IMR-90 (cell line): Measurements from ENCODE around the gene TTLL9. TPM values are rescaled to one million over a fixed set of nuclear protein-coding genes. Genes with fewer than 3 reads are reported as not detected.

Experiments
- ATAC-seq: fragments of 200-7000 bp; cut with Tn5 transposase; 2 replicates; pipeline ENCODE4 v1.9.1; 2020; ENCODE audit warnings: low read depth, mild to moderate bottlenecking, moderate library complexity
- BruUV-seq: library from RNA; stranded (reverse); fragments of 400-500 nt; replicated peaks from 2 replicates; lab custom pipeline; 2021; lab: Mats Ljungman, UMichigan
- CTCF ChIA-PET: fragments of 300-600 bp; formaldehyde crosslinking; extraction: SDS; loops from one replicate; lab custom pipeline; 2021; ENCODE audit warnings: antibody characterized with exemption; lab: Yijun Ruan, JAX
- POLR2A ChIA-PET: fragments of 300-600 bp; sonication (Branson Sonifier 250); formaldehyde crosslinking; loops from one replicate; lab custom pipeline; 2022; ENCODE audit warnings: antibody characterized with exemption; ENCODE audit not compliant: unreplicated experiment; lab: Charles Lee
- DNase-seq: peaks from one replicate; pipeline ENCODE4 v3.0.0; 2013
- H2AFZ ChIP-seq: replicated peaks from 2 replicates; pipeline ENCODE3; 2013; ENCODE audit warnings: low read length, mild to moderate bottlenecking; ENCODE audit not compliant: poor library complexity
- H2AK5ac ChIP-seq: 2 replicates; pipeline ENCODE4 v1.6.1; 2013; ENCODE audit warnings: low read depth, low read length, inconsistent platforms
- H2AK9ac ChIP-seq: replicated peaks from 2 replicates; pipeline ENCODE3; 2013; ENCODE audit warnings: mild to moderate bottlenecking, low read depth, low read length, moderate library complexity; ENCODE audit not compliant: poor library complexity
- H2BK120ac ChIP-seq: 2 replicates; pipeline ENCODE4 v1.6.1; 2013; ENCODE audit warnings: low read depth, low read length, inconsistent platforms
- H2BK15ac ChIP-seq: 3 replicates; pipeline ENCODE4 v1.6.1; 2013; ENCODE audit warnings: low read depth, low read length, inconsistent platforms
- H2BK20ac ChIP-seq: 2 replicates; pipeline ENCODE4 v1.6.1; 2013; ENCODE audit warnings: low read depth, mild to moderate bottlenecking, inconsistent platforms, low read length, moderate library complexity
- H2BK5ac ChIP-seq: 2 replicates; pipeline ENCODE4 v1.6.1; 2013; ENCODE audit warnings: mild to moderate bottlenecking, low read depth, low read length, inconsistent platforms; ENCODE audit not compliant: poor library complexity, severe bottlenecking
- H3K14ac ChIP-seq: replicated peaks from 2 replicates; pipeline ENCODE4 v1.6.1; 2013; ENCODE audit warnings: low read depth, low read length, inconsistent platforms
- H3K18ac ChIP-seq: 2 replicates; pipeline ENCODE4 v1.6.1; 2013; ENCODE audit warnings: low read depth, low read length, control low read depth
- H3K23ac ChIP-seq: 2 replicates; pipeline ENCODE4 v1.6.1; 2013; ENCODE audit warnings: low read depth, low read length, inconsistent platforms
- H3K27ac ChIP-seq: 2 replicates; pipeline ENCODE4 v1.5.1; 2013; ENCODE audit warnings: mild to moderate bottlenecking, control low read depth, low read length; ENCODE audit not compliant: insufficient read depth
- H3K27me3 ChIP-seq: 2 replicates; pipeline ENCODE4 v1.6.1; 2013; ENCODE audit warnings: low read length; ENCODE audit not compliant: control insufficient read depth, insufficient read depth
- H3K36me3 ChIP-seq: 2 replicates; pipeline ENCODE4 v1.6.1; 2013; ENCODE audit warnings: low read length, mixed read lengths; ENCODE audit not compliant: control insufficient read depth, insufficient read depth
- H3K4ac ChIP-seq: 2 replicates; pipeline ENCODE4 v1.6.1; 2013; ENCODE audit warnings: low read depth, low read length, inconsistent platforms
- H3K4me1 ChIP-seq: 2 replicates; pipeline ENCODE4 v1.6.1; 2013; ENCODE audit warnings: low read length, mixed read lengths; ENCODE audit not compliant: control insufficient read depth, insufficient read depth
- H3K4me2 ChIP-seq: 2 replicates; pipeline ENCODE4 v1.6.1; 2013; ENCODE audit warnings: low read depth, mild to moderate bottlenecking, control low read depth, low read length, moderate library complexity
- H3K4me3 ChIP-seq: 2 replicates; pipeline ENCODE4 v1.5.1; 2013; ENCODE audit warnings: low read depth, mild to moderate bottlenecking, control low read depth, low read length, moderate library complexity; ENCODE audit not compliant: insufficient read depth
- H3K56ac ChIP-seq: 2 replicates; pipeline ENCODE4 v1.6.1; 2013; ENCODE audit warnings: low read length, inconsistent platforms; ENCODE audit not compliant: insufficient read depth; ENCODE audit errors: extremely low read depth
- H3K79me1 ChIP-seq, 2 experiments: 2 replicates each; pipeline ENCODE4 v1.6.1; 2013; ENCODE audit warnings: low read length in 2 of 2, inconsistent platforms in 1 of 2, low read depth in 1 of 2
- H3K9ac ChIP-seq: 2 replicates; pipeline ENCODE4 v1.6.1; 2013; ENCODE audit warnings: low read depth, low read length, control low read depth
- H3K9me1 ChIP-seq: 2 replicates; pipeline ENCODE4 v1.6.1; 2013; ENCODE audit warnings: low read length, inconsistent platforms; ENCODE audit not compliant: insufficient read depth
- H3K9me3 ChIP-seq: 2 replicates; pipeline ENCODE4 v1.6.1; 2013; ENCODE audit warnings: low read length; ENCODE audit not compliant: control insufficient read depth, insufficient read depth
- H4K20me1 ChIP-seq: 2 replicates; pipeline ENCODE4 v1.6.1; 2013; ENCODE audit warnings: low read length, inconsistent platforms; ENCODE audit not compliant: insufficient read depth
- H4K5ac ChIP-seq: 2 replicates; pipeline ENCODE4 v1.6.1; 2013; ENCODE audit warnings: mild to moderate bottlenecking, low read depth, low read length, control low read depth
- H4K8ac ChIP-seq, 2 experiments: 2 replicates each; pipeline ENCODE4 v1.6.1; 2013; ENCODE audit warnings: low read depth in 2 of 2, low read length in 2 of 2, control low read depth in 1 of 2, inconsistent platforms in 1 of 2
- H4K91ac ChIP-seq: 2 replicates; pipeline ENCODE4 v1.6.1; 2013; ENCODE audit warnings: low read depth, low read length, inconsistent platforms; ENCODE audit not compliant: insufficient read depth
- BHLHE40 ChIP-seq: fragments of 150-350 bp; IDR thresholded peaks from 2 replicates; pipeline ENCODE4 v1.6.1; 2016; ENCODE audit warnings: mild to moderate bottlenecking, low read depth, low read length
- CEBPB ChIP-seq: IDR thresholded peaks from 2 replicates; pipeline ENCODE4 v1.6.1; 2012; ENCODE audit warnings: low read depth, low read length, improper control_type of control experiment
- CHD1 ChIP-seq: IDR thresholded peaks from 2 replicates; pipeline ENCODE4 v1.6.1; 2012; ENCODE audit warnings: low read depth, low read length, improper control_type of control experiment
- CTCF ChIP-seq: conservative IDR thresholded peaks from 2 replicates; pipeline ENCODE4 v1.5.1; 2012; ENCODE audit warnings: mild to moderate bottlenecking, low read depth, low read length, improper control_type of control experiment
- ELK1 ChIP-seq: fragments of 150-350 bp; IDR thresholded peaks from 2 replicates; pipeline ENCODE4 v1.6.1; 2016; ENCODE audit warnings: low read depth, mild to moderate bottlenecking, low read length, moderate library complexity, borderline replicate concordance
- FOS ChIP-seq: fragments of 150-350 bp; IDR thresholded peaks from 2 replicates; pipeline ENCODE4 v1.6.1; 2016; ENCODE audit warnings: low read depth, low read length
- MAFK ChIP-seq: IDR thresholded peaks from 2 replicates; pipeline ENCODE4 v1.6.1; 2012; ENCODE audit warnings: low read depth, low read length, improper control_type of control experiment
- MAZ ChIP-seq: IDR thresholded peaks from 2 replicates; pipeline ENCODE4 v1.6.1; 2012; ENCODE audit warnings: low read depth, mild to moderate bottlenecking, low read length, improper control_type of control experiment, moderate library complexity, borderline replicate concordance
- MXI1 ChIP-seq: IDR thresholded peaks from 2 replicates; pipeline ENCODE4 v1.6.1; 2012; ENCODE audit warnings: low read depth, mild to moderate bottlenecking, low read length, moderate library complexity, borderline replicate concordance
- NFE2L2 ChIP-seq: fragments of 150-350 bp; IDR thresholded peaks from 2 replicates; pipeline ENCODE4 v1.6.1; 2016; ENCODE audit warnings: low read depth, mild to moderate bottlenecking, low read length
- POLR2A ChIP-seq: IDR thresholded peaks from 2 replicates; pipeline ENCODE4 v1.6.1; 2012; ENCODE audit warnings: mild to moderate bottlenecking, low read depth, low read length
- RAD21 ChIP-seq: IDR thresholded peaks from 2 replicates; pipeline ENCODE4 v1.6.1; 2012; ENCODE audit warnings: low read length, improper control_type of control experiment
- RCOR1 ChIP-seq: IDR thresholded peaks from 2 replicates; pipeline ENCODE4 v1.6.1; 2012; ENCODE audit warnings: mild to moderate bottlenecking, low read length, improper control_type of control experiment; ENCODE audit not compliant: insufficient replicate concordance
- RFX5 ChIP-seq: IDR thresholded peaks from 2 replicates; pipeline ENCODE4 v1.8.0; 2012; ENCODE audit warnings: low read depth, mild to moderate bottlenecking, low read length, moderate library complexity
- SMC3 ChIP-seq: fragments of 150-350 bp; IDR thresholded peaks from 2 replicates; pipeline ENCODE4 v1.6.1; 2016; ENCODE audit warnings: low read depth, mild to moderate bottlenecking, antibody characterized with exemption, low read length, moderate library complexity
- USF2 ChIP-seq: fragments of 150-350 bp; IDR thresholded peaks from 2 replicates; pipeline ENCODE4 v1.6.1; 2017; ENCODE audit warnings: mild to moderate bottlenecking, antibody characterized with exemption, low read length, low read depth
- WGBS, 2 experiments: methylation state at CpG; one replicate each; pipeline versions ENCODE4 v1.1.5 to v1.1.7; 2013; ENCODE audit warnings: missing lambda C conversion rate in 2 of 2; ENCODE audit not compliant: insufficient read length in 1 of 2; ENCODE audit errors: extremely low coverage in 2 of 2; 5-methylcytosine and 5-hydroxymethylcytosine counted together
- dilution Hi-C: fragments of 300-500 bp; cut with HindIII; formaldehyde crosslinking; loops from one replicate; pipeline ENCODE4 v1.14.3; 2018; ENCODE audit warnings: low sequenced_read_pairs; ENCODE audit not compliant: unreplicated experiment
- in situ Hi-C: fragments of 300-500 bp; cut with MboI; formaldehyde crosslinking; loops from 3 replicates; pipeline ENCODE4 v1.14.3; 2019; ENCODE audit warnings: low sequenced_read_pairs, inconsistent platforms, mixed read lengths
- intact Hi-C: fragments of 100-400 bp; cut with micrococcal nuclease; formaldehyde crosslinking; loops from 2 replicates; pipeline ENCODE4 v1.10.0; 2022
- polyA plus RNA-seq, 3 experiments: library from polyadenylated mRNA; depleted of rRNA; stranded (reverse); fragments of >200 nt; gene quantifications; 2 replicates each; pipeline ENCODE4 v1.2.3, GENCODE V29; 2012; ENCODE audit warnings: low replicate concordance in 1 of 3
- total RNA-seq: library from RNA; depleted of rRNA; stranded (reverse); fragments of >200 nt; gene quantifications from 2 replicates; pipeline ENCODE4 v1.2.3, GENCODE V29; 2012

The TTLL9 gene
- total and polyA plus RNA-seq, 2 of the 4 experiments (the other 2 are of a cell fraction) = not detected

- Histone ChIP-seq H3K56ac (no peak overlapping the region), H2AFZ (no peak overlapping the region), H3K4me3 (no peak overlapping the region), H3K36me3 (no peaks in the 10 kb centered on the region), H3K27me3 (peaks cover 8% of the 10 kb centered on the region), H3K14ac (no peak overlapping the region), H2BK5ac (no peak overlapping the region), H3K18ac (no peak overlapping the region), H3K4me1 (peaks cover 8% of the 10 kb centered on the region), H3K79me1 (0 out of 4 replicates have a peak, but pooled peaks cover 0 to 1% of the 10 kb centered on the region in 2 experiments), H2AK9ac (peak overlapping the region; percentile 16), H2BK15ac (no peak overlapping the region), H4K20me1 (peaks cover 18% of the 10 kb centered on the region), H3K4ac (no peak overlapping the region), H4K91ac (no peak overlapping the region), H2AK5ac (no peak overlapping the region), H3K4me2 (no peak overlapping the region), H2BK20ac (no peak overlapping the region), H3K9ac (no peak overlapping the region), H3K23ac (no peak overlapping the region), H3K27ac (no peak overlapping the region), H3K9me1 (peaks cover 15% of the 10 kb centered on the region), H4K5ac (no peak overlapping the region), H2BK120ac (no peak overlapping the region), H3K9me3 (no peaks in the 10 kb centered on the region), H4K8ac (no peak overlapping the region)
- CTCF ChIA-PET = no interaction called here
- in situ Hi-C loops = loop anchor here (25.0 kb wide), 2 partner anchors 655 to 830 kb away; partner anchors contain the start of gene C20orf203
- dilution Hi-C loops = no loop called here
- intact Hi-C loops = no loop called here
- POLR2A ChIA-PET = no interaction called here
- DNase-seq (no peak), ATAC-seq (no peak)
- TF ChIP-seq CHD1 (no peak), MXI1 (no peak), RFX5 (no peak), ELK1 (no peak), BHLHE40 (no peak), CTCF (no peak), RAD21 (no peak), CEBPB (no peak), FOS (no peak), MAFK (no peak), USF2 (no peak), RCOR1 (no peak), SMC3 (no peak), NFE2L2 (no peak), POLR2A (no peak), MAZ (no peak)
- 96% methylated on average over 4 of the region's 17 CpGs; no CpG with 5 or more reads in 1 of the 2 experiments for WGBS, 2 experiments
- BruUV-seq = no TSS peak
These were observed 38.6 kb upstream of the TTLL9 start for GRCh38 chr20:31831771-31832306.
